Hematopoietic multipotent progenitor cell treated with erythropoietin and hydrocortisone succinate and interleukin-3 and kit ligand, for 6 days (in vitro differentiated cells): Measurements from ENCODE around the gene STXBP4.
A peak's percentile ranks its signal among the peaks of the same experiment; 100 is the strongest.
"Not testable (repeated sequence)": the region's sequence is repeated elsewhere in the genome, so short reads cannot be mapped to it uniquely, and the experiment has no call there.

ENCODE experiments used
- DNase-seq: peaks from one replicate; pipeline ENCODE4 v3.0.0-alpha.2; 2015

The STXBP4 gene

GRCh38 chr17:55059724-55060123, 91.2 kb downstream of the STXBP4 start:
- no peak for DNase-seq

- DNase-seq: no peak
Observed at GRCh38 chr17:55062921-55063320, 94.4 kb downstream of the STXBP4 start.

DNA sequence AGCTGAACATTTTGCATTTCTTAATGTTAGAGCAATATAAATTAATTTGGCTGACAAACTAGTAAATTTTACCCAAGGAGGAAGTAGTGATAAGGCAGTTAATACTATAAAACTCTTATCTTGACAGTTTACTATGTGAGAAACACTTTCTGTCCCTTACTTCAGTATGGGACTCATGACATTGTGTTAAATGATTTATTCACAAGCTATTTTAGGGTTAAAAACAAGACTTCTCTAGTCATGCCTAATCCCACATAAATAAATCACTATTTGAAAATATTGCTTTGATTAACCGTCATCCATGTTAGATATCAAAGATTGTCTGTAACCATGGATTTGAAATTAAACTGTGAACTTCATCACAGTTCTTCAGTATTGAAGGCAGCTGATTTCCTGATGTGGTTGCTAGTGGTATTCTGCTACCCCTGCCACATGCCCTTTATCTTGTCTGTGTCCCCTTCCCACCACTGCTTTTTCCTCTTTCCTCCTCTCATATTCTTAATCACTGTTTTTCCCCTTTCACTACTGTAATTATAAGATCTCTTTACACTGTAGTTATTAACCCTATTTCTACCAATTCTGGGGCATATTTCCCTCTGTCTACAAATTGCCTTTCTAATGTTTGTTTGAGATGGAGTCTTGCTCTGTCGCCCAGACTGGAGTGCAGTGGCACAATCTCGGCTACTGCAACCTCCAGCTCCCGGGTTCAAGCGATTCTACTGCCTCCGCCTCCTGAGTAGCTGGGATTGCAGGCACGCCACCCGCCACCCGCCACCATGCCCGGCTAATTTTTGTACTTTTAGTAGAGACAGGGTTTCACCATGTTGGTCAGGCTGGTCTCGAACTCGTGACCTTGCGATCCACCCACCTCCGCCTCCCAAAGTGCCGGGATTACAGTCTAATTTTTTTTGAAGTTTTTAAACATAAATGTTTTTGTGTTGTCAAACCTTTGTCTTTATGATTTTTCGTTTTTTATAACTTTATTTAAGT, 95.6 kb downstream of the STXBP4 start:
- DNase-seq: peak; percentile 20

DNA sequence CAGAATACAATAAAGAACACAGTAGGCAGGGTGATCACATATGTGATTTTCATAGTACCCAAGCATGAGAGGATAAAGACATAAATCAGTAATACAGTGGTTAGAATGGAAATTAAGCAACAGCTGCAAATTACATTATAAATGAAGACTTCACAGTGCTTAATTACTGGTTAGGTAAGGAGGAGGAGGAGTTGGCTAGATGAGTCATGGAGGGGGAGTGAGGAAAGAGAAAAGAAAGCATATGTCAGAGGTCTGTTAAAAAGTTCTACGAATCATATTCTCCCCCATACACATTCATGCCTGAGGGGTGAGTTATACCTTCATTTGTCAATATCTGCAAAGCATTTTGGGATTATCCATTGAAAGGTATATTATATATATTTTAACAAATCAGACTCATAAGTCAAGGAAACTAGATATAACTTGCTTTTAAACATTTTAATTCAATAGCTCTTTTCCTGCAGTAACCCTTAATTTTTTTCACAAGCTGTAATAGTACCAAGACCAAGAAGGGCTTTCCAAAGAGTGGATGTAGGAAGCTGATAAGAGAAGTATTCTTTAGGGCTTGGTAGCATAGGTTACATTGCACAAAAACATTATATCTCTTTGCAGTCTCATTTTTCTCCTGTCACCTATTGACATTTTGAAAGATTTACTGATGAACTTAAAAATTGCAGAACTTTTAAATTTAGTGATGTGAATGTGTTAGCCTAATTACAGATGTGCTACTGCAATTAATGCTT, 99.3 kb downstream of the STXBP4 start:
- peak; percentile 32 for DNase-seq

- peak; percentile 54 for DNase-seq
Observed at GRCh38 chr17:55068862-55069811, 100.6 kb downstream of the STXBP4 start.

- DNase-seq: no peak
Observed at GRCh38 chr17:55069983-55070529, 101.5 kb downstream of the STXBP4 start.

DNA sequence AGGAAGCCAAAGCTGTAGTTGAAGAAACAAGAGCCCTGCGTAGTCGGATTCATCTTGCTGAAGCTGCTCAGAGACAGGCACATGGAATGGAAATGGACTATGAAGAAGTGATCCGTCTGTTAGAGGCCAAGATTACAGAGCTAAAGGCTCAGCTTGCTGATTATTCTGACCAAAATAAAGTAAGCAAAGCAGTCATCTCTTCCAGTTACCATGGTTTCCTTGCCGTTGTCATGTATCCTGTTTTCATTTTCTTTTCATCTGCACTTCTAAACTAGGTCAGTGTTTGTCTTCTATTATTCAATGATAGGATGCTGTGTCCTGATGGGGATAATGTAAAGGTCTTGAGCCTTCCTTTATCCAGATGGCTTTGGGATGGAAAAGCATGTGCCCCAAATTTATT, 104.3 kb downstream of the STXBP4 start:
- no peak for DNase-seq

DNA sequence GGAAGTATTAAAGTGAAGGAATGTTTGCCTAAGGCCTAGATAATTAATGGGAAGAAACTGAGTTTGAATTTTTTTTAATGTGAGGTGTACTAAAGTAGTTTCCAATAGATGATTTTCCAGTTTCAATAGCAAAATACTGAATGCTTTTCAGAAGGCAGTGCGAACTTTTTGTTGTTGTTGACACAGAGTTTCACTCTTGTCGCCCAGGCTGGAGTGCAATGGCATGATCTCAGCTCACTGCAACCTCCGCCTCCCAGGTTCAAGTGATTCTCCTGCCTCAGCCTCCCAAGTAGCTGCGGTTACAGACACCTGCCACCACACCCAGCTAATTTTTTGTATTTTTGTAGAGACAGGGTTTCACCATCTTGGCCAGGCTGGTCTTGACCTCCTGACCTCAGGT, 104.9 kb downstream of the STXBP4 start:
- not testable (repeated sequence) for DNase-seq

- no peak for DNase-seq
Observed at GRCh38 chr17:55081559-55081958, 113.0 kb downstream of the STXBP4 start.

DNA sequence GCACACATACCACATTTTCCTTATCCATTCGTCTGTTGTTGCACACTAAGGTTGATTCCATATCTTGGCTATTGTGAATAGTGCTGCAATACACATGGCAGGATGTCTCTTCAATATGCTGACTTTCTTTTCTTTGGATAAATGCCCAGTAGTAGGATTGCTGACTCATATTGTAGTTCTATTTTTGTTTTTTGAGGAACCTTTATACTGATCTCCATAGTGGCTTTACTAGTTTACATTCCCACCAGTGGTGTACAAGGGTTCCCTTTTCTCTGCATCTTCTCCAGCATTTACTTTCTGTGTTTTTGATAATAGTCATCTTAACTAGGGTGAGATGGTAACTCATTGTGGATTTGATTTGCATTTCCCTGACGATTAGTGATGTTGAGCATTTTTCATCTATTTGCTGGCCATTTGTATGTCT, 118.1 kb downstream of the STXBP4 start:
- DNase-seq: peak; percentile 82

DNA sequence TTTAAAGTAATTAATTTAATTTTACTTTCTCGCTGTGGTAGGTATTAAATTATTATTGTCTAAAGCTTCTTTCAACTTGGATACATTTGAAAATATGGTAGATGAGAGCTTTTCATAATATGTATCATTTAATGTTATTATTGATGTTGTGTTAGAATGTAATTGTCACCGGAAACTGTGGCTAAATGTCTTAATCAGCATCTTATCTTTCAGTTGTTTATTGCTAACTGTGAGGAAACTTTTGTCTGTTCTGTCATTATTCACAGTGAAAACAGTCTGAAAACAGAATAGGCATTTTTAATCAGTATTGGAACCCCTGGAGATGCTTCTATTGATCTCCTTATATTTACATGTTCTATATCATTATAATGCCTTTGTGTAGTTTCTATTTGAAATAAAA, 120.7 kb downstream of the STXBP4 start:
- peak; percentile 54 for DNase-seq

- DNase-seq: peak; percentile 82
Observed at GRCh38 chr17:55090079-55090492, 121.5 kb downstream of the STXBP4 start.

DNA sequence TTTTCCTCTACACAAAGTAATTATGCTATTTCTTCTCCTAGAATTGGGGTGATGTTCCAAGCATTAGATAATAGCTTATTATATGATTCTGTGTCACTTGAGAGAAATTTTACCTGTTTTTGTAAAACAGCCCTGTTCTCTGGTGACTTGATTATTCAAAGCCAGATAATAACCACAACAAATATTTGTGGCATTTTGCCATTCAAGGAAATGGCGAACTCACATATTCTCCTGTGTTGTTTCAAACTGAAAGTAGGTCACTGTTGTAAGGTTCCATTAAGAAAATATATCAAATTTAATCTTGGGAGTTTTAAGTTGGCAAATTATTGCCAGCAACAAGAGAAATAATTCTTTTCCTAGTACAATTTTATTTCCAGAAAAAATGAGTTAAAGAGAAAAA, 124.8 kb downstream of the STXBP4 start:
- no peak for DNase-seq

DNA sequence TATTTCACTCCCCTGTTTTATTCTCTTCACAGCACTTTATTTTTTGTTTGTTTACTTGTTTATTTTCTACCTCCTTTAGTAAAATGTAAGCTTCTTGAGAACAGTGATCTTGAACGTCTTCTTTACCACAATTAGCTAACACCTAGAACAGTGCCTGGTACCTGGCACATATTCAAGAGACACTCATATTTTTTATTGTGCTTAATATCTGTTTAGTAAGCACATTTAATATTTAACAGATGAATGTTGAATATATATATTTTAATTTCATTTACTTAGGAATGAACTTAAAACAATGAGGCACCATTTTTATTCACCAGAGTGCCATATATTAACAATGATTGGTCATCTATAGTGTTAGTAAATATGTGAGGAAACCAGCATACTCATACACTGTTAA, 130.2 kb downstream of the STXBP4 start:
- DNase-seq: no peak

GRCh38 chr17:55110521-55110920, 142.0 kb downstream of the STXBP4 start:
- no peak for DNase-seq

GRCh38 chr17:55114283-55114682, 145.7 kb downstream of the STXBP4 start:
- no peak for DNase-seq

DNA sequence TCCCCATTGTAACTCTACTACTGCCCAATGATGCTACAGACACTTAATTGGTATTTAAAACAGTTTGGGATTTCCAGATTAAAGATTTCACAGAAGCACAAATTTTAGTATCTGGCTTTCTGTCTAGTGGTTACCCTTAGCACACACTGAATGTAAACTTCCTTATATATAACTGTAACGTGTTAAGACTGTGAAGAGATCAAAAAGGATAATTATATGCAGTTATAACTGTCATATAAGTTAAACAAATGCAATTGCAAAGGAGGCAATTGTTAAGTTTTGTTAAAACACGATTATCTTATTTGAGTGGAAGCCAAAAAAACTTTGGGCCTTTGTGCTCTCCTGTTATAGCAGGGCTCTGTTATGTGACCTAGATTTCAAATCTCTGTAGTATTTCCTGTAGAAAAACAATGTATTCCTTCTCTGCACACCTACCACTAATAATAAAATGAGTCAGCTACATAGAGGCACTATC, 147.9 kb downstream of the STXBP4 start:
- no peak for DNase-seq

DNA sequence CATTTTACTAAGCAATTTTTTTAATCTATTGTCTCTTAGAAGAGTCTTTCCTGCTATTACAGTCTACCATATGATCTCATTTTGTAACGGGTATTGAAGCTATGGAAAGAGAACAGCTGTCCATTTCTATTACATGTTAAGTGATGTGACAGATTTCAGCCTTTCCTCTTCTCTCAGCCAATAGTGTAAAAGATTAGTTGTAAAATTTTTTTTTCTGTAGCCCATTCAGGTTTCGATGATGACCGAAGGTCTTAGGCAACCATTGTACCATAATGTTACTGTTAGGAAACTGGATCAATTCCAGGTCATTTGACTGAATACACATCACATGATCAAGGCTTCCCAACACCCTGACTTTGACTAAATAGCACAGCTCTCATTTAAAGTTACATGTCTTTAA, 148.6 kb downstream of the STXBP4 start:
- DNase-seq: no peak

GRCh38 chr17:55120651-55121050, 152.1 kb downstream of the STXBP4 start:
- no peak for DNase-seq

GRCh38 chr17:55121268-55121667, 152.7 kb downstream of the STXBP4 start:
- no peak for DNase-seq

- DNase-seq: no peak
Observed at GRCh38 chr17:55122114-55122513, 153.5 kb downstream of the STXBP4 start.

DNA sequence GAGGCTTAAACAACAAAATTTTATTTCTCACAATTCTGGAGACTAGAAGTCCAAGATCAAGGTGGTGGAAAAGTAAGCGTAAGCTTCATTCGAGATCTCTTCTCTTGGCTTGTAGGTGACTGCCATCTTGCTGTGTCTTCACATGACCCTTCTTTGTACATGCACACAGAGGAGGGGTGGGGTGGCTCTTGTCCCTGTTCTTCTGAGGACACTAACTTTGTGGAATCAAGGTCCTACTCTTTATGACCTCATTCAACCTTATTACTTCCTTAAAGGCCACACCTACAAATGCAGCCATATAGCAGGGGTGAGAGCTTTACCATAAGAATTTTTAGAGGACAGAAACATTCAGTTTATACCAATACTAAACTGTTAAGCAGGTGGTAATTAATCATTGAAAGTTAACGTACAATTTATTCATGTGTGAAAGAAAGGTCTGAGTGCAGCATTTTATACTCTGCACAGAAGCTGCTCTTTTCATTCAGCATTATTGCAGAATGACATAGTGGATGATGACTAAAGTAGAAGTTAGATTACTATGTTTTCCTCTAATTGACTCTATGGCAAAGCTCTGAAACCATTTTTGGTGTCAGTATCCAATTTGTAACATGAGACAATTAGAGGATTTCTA, 156.3 kb downstream of the STXBP4 start:
- no peak for DNase-seq
